Right lobe of liver (tissue), 4 donors: ENCODE data around the gene SLC25A44.

Experiments
- CTCF ChIP-seq, 4 donors: fragments of 200-600 bp in 3 of 4; fragments of 450-650 bp in 1 of 4; IDR thresholded peaks; one replicate each; pipeline versions ENCODE4 v1.5.1 to v1.8.0; 2016 to 2022; ENCODE audit warnings: antibody characterized with exemption in 4 of 4, mild to moderate bottlenecking in 2 of 4
- POLR2A ChIP-seq: fragments of 450-650 bp; IDR thresholded peaks from one replicate; pipeline ENCODE4 v1.6.1; 2017; ENCODE audit warnings: antibody characterized with exemption, mild to moderate bottlenecking
- donor health status: DM: no; HTN: no; CAD: no.
- donor health status: DM: no; HTN: no; CAD: no.
- donor health status: DM: no; HTN: yes; CAD: no.

DNA sequence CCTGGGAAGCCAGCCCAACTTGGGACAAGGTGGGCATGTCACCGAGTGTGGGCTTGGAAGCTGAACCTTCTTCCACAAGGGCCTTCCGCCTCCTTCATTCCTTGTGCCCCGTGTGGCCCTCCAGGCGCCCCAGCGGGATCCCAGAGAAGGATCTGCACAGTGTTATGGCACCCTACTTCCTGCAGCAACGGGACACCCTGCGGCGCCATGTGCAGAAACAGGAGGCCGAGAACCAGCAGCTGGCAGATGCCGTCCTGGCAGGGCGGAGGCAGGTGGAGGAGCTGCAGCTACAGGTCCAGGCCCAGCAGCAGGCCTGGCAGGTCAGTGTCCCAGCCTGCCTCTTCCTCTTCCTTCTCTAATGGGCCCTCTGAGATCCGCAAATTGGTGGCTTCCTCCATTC is 42.3 kb downstream of the SLC25A44 start:
- no peak for TF ChIP-seq CTCF (IDR thresholded peaks at IDR 0.05)
- TF ChIP-seq POLR2A, result no peak
